Limb (tissue), 2 donors: ENCODE data around the gene FN1.
"Not testable (repeated sequence)": the region's sequence is repeated elsewhere in the genome, so short reads cannot be mapped to it uniquely, and the experiment has no call there.

Experiments
- DNase-seq, 2 donors: peaks; one replicate each; pipeline ENCODE4 v3.0.0-alpha.2; 2016; ENCODE audit errors: extremely low spot score in 2 of 2

Gene FN1

DNA sequence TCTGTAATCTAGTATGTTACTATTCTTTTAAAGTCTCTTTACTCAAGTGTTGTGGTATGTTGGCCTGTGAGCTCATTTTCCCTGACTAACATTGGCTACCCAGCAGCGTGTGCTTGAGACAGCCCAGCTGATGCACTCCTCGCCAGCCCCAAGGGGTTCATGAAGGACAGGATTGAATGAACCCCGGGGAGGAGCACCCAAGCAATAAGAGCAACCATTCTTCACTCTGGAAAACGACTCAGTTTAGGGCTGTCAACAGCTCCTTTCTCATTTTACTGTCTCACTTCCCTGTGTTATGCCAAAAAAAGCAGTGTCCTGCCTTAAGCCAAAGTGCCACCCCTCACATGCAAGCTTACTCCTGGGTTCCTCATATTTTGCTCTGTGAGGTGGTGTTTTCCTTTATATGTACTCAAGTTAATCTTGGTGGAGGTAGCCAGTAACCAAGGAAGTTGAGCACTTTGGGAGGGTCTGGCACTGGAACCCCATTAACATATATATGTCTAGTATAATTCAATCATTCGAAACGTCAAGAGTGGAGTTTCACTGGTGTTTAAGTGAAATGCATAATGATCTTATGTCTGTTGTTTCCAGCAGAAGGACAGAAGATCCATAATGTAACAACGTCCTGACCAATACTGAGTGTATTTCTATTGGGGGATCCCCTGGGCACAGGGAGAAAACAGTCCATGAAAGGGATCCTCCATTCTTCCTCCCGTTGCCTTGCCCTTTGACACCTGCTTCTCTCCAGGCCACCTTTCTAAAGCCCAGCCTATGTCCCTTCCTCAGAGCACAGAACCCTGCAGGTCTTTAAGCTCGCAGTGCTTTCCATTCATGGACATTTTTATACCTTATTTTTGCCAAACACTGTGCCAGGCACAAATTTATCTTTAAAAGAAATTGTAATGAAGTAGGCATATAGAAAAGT, 80.8 kb downstream of the FN1 start:
- DNase-seq: no peak

DNA sequence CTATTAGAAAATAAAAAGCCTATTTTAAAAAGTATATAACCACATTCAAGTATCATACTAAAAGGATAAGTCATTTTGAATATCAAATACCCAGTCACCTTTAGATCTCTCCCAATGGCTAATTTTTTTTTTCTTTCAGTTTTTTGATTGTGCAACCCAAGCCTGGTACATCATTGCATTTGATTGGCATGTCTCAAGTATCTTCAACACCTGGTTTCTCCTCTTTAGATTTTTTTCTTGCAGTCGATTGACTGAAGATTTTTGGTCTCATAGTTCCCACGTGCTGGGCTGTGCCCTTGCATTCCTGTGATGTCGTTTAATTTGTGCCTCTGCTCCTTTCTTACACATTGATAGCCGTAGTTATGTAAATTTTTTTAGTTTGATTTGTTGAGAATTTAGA, 83.3 kb downstream of the FN1 start:
- no peak for DNase-seq

DNA sequence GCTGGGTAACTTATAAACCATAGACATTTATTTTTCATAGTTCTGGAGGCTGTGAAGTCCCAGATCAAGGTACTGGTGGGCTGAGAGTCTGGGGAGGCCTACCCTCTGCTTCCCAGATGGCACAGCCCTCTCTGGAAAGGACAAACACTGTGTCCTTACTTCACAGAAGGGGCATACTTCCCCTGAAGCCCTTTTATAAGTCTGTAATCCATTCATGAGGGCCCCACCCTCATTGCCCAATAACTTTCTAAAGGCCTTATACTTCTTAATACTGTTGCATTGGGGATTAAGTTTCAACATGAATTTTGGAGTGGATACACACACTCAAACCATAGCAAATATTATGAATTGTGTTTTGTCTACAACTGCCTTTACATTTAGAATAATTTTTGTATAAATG, 88.0 kb downstream of the FN1 start:
- no peak for DNase-seq

DNA sequence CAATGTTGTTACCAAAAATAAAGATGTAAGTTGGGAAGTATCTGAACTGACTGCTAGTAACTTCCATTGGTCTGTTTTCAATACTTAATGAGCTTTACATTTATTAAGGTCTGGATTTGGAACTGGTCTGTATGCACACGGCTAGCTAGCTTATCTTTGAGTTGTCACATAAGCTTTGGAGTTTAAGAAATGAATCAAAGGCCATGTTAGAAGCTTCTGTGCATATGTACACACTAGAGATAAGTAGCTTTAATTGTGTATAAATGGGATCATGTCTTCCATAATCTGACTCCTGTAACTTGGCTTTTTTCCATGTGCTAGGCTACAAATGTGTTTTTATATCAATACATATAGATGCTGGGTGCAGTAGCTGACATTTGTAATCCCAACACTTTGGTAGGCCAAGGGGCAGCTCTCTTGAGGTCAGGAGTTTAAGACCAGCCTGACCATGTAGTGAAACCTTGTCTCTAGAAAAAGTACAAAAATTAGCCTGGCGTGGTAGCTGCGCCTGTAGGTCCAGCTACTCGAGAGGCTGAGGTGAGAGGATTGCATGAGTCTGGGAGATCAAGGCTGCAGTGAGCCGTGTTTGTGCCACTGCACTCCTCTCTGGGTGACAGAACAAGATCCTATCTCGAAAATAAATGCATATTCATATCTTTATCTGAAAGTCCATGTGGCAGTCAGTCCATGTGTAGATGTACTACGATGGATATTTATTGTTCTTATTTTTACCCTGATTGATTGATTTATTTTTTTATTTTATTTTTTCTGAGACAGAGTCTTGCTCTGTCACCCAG, 96.8 kb downstream of the FN1 start:
- DNase-seq: no peak

DNA sequence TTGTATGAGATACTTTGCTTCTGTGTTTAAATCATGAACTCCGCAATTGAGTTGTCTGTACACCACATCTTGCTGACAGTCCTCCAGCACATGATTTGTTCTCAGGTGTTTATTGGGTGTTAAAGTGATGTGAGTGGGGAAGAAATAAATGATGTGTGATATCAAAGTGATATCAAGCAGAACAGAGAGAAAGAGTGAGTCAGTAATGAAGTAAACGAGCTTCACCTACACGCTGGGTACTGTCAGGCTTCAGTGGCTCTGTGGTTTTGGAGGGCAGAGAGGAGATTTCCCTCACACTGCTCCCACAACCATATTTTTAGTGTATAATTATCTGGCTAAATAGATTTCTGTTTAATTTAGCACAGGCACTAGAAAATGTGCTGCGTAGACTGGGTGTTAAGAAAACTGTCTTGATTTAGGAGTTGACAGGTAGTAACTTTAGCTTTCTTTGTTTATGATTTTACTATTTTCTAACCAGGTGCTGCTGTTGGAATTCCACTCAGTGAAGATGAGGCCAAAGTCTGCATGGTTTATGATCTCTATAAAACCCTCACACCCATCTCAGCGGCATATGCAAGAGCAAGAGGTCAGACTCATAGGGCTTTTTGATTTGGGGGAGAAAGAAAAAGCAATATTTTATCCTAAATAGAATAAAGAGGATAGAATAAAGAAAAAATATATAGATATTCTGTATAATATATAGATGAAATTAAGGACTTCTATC, 102.8 kb downstream of the FN1 start:
- no peak for DNase-seq

DNA sequence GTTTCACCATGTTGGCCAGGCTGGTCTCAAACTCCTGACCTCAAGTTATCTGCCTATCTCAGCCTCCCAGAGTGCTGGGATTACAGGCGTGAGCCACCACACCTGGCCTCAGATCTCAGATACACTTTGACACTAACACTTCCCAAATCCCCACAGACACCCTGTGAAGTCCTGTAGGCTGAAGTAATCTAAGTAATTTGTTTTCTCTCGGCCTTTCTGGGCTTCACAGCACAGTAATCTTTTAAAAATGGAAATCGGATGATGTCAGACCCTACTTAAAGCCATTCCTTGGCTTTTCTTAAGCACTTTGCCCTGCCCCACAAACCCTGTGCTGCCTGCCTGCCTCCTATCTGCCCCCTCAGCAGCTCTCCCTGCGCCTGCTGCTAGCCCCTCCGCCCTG, 107.8 kb downstream of the FN1 start:
- no peak for DNase-seq

DNA sequence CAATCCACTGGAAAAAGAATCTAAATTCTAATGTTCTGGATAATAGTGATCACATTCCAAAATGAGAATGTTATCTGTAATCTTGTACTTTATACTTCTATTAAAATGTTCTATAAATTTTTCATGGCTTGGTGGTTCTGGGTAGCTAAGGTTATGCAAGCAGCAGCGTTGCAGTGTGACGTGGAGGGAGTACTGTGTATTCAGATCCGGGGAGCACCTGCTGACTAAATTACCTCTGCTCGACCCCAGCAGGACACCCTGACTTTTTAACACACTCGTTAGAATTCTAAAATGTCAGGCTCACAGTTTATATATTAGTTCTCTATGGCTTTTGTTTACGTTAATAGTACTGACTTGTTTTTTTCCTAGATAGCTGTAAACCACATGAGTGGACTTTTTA, 111.1 kb downstream of the FN1 start:
- no peak for DNase-seq

DNA sequence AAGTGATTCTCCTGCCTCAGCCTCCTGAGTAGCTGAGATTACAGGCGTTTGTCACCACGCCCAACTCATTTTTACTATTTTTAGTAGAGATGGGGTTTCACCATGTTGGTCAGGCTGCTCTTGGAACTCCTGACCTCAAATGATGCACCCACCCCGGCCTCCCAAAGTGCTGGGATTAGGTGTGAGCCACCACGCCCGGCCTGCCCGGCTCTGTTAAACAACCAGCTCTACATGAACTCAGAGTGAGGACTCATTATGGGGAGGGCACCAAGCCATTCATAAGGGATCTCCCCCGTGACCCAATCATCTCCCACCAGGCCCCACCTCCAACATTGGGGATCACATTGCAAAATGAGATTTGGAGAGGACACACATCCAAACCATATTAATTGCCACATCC, 115.2 kb downstream of the FN1 start:
- DNase-seq: no peak

DNA sequence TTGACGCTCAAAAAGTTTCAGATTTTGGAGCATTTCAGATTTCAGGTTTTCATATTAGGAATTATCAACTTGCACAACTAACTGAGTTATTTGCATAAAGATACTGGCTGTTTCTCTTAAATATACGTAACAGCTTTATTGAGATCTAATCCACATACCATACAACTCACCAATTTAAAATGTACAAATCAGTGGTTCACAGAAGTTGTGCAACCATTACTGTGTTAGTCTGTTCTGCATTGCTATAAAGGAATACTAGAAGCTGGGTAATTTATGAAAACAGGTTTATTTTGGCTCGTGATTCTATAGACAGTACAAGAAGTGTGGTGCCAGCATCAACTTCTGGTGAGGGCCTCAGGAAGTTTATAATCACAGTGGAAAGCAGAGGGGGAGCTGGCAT, 115.8 kb downstream of the FN1 start:
- no peak for DNase-seq

DNA sequence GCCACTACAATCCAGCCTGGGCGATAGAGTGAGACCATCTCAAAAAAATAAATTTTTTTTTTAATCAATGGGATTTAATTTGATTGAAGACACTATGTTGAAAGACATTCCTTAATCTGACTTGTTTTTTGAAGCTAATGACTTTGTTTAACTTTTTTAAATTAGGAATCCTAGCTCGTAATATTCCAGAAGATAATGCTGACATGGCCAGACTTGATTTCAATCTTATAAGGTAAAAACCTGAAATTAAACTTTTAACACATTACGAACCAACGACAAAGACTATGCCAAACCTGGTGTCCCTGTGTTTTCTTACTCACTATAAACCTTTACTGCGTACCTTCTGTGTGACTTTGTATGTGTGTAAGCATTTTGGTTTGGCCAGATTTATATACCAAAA, 116.4 kb downstream of the FN1 start:
- DNase-seq: no peak

DNA sequence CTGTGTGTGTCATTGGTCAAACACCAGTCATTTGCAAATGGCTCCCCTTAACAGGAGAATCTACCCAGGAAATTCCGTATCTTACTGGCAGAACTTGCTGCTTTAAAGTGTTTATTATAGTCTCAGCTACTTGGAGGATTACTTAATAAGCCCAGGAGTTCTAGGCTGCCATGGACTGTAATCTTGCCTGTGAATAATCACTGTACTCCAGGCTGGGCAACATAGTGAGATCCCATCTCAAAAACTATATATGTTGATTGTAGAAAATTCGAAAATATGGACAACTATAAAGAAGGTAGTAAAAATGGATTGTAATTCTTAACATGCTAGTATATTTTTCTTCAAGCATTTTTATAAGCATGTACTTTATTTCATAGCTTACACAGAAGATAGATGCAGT, 119.5 kb downstream of the FN1 start:
- no peak for DNase-seq

DNA sequence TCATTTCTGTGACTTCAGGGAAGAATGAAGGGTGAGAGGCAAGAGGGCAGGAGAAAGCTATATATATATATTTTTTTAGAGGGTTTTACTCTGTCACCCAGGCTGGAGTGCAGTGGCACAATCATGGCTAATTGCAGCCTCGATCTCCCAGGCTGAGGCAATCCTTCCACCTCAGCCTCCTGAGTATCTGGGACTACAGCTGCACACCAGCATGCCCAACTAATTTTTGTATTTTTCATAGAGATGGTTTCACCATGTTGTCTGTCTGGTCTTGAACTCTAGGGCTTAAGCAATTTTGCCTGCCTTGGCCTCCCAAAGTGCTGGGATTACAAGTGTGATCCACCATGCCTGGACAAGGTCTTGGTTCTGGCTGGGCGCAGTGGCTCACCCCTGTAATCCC, 120.6 kb downstream of the FN1 start:
- DNase-seq: no peak

DNA sequence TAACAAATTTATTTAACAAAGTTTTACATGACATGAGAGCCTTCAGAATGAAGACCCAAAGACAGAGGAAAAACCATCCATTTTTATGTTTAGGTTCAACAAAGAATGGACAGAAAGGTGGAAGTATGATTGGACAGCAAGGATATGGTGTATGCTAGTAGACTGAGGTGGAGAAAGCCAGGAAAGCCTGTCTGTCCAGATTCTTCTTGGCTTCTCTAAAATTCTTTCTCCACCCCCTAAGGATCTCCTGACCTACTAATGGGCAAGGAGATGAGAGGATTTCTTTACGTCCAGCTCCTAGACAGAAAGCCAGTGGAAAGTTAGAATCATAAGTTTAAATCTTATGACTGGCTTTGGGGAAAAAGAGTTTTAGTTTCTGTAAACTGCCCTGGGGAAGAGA, 121.0 kb downstream of the FN1 start:
- no peak for DNase-seq

DNA sequence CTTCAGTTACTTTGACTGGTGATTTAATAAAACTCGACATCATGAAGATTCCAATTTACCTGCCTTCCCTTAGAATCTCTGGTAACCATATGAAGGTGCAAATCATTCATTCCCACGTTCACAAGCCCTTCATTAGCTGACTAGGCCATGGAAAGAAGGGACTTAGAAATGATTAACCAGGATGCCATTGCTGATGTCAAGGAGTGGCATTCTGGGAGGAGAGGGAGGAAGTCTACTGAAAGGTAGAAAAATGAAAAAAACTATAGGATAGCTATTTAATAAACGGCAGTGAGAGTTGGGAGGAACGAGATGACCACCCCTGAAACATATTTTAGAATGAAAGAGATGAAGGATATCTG, 122.6 kb downstream of the FN1 start:
- no peak for DNase-seq

DNA sequence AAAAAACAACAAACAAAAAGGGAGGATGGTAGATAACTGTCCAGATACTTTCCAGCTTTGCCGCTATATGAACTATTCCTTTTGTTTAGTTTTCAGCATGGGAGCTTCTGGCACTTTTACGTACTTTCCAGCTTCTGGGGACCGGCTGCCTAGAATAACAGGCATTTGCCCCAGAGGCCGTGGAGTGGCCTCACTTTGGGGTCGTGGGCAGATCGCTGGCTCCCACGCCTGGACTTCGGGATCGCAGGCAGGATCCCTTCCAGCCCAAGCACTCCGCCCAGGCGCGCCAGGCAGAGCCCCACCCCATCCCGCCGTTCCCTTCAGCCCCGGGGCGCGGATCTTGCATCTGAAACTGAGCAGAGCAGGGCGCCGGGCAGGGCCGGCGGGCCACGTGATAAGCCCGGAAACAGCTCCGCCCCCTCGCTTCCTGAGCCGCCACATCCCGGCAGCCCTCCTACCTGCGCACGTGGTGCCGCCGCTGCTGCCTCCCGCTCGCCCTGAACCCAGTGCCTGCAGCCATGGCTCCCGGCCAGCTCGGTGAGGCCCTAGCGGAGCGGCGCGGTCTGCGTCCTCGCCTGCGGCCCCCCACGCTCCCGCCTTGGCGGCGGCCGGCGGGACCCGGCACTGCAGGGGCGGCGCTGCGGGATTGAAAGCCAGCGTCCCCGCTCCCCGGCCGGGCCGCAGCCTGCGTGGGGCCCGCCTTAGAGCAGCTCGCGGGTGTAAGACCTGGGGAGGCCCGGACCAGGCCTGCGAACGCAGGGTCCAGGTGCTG, 124.1 kb downstream of the FN1 start, which contains the start of gene ATIC:
TSS of gene ATIC (plus strand) at position 435 of the 772 bp plus-strand sequence. CDS start at position 519, 84 bp downstream.
- DNase-seq: peak; percentile 88 to 90

DNA sequence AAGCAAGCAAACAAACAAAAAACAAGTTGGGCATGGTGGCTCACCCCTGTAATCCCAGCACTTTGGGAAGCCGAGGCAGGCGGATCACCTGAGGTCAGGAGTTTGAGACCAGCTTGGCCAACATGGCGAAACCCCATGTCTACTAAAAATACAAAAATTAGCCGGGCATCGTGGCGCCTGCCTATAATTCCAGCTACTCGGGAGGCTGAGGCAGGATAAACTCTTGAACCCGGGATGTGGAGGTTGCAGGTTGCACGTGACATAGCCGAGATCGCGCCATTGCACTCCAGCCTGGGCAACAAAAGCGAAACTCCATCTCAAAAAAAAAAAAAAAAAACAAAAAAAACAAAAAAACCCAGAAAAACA, 124.6 kb downstream of the FN1 start:
- not testable (repeated sequence) for DNase-seq
